HuH-7.5 (cell line): ENCODE data around the gene TEX264.
"Not testable (repeated sequence)": the region's sequence is repeated elsewhere in the genome, so short reads cannot be mapped to it uniquely, and the experiment has no call there.

ENCODE experiments used
- DNase-seq: peaks from one replicate; pipeline ENCODE4 v3.0.0; 2011; ENCODE audit warnings: low spot score

Gene TEX264

DNA sequence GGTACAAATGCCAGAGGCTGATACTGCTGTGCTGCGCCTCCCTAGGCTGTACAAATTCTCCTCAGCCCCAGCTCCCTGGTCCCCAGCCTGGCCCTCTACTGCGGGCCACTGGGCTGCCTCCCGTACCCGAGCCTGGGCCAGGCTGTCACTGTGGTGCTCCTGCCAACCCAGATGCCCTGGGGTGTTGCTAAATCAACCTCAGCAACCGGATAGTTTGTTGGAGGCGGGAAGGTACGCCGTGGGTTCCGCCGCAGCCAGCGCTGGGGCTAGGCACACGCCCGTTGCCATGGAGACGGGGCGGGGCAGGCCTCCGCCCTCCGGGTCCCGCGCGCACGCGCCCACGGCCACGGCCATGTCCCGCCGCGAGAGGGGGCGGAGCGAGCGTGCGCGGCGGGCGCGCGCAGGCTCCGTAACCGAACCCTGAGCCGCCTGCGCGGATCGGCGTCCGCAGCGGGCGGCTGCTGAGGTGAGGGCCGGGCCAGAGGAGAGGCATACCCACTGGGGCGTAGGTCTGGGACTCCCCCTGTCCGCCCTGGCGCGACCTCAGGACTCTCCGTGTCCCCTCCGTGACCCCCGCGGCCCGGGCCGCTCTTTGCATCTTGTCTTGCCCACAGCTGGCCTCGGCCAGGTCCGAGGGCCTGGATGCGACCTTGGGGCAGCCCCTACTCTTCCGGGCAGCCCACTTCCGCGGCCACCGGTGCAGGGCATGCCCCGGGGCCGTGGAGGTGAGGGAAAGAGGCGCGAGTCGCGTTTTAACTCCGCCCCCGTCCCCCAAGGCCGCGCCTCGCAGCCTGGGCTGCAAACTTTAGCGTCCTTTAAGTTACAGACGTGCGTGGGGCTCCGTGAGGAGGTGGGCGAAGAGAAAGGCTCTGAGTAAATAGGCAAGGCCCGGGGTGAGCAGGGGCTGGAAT lies at the start of gene TEX264:
TSS of gene TEX264 (plus strand) at position 430 of the 911 bp plus-strand sequence. CDS start 3,053 bp downstream, outside the sequence.
- DNase-seq = peak; percentile 86

- DNase-seq = no peak
Measured at GRCh38 chr3:51622413-51622812, 48.6 kb upstream of the TEX264 start.

DNA sequence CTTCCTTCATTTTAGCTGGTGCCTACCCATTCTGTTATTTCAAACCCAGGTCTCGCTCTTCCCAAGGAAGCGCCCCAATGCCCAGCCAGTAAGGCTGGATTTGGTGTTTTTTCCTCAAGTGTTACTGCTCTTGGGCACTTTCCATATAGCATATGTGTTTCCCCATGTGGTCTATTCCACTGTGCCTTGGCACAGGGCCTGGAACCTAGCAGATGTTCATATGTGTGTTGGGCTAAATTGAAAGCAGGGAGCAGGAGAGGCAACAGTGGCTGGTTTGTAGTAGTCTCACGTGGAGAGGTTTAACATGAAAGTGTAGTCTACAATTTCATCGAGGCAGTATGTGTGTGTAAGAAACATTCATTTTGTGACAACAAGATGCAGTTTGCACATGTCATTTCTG lies 48.2 kb upstream of the TEX264 start:
- DNase-seq = no peak

GRCh38 chr3:51630513-51630912 lies 40.5 kb upstream of the TEX264 start:
- no peak for DNase-seq

- DNase-seq = no peak
Measured at GRCh38 chr3:51637144-51637940, 33.7 kb upstream of the TEX264 start.

DNA sequence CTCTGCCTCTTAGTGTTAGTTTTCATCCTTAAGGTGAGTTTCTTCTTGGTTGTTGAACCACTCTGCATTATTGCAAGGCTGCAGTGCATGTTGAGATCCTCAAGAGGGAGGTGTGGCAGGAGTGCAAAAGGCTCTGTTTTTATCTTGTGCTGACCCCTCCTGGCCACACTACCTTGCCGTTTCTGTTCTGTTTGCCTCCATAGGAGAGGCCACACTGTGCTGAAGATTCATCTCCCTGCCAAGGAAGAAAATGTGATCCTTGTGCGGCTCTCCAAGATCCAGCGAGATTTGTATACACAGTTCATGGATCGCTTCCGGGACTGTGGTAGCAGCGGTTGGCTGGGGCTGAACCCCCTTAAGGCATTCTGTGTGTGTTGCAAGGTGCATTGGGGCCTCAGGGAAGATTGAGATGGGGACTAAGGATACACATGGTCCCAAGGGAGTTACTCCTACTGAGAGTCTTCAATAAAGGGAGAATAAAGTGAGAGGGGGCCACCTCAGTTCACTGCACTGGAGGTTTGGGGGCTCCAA lies 33.0 kb upstream of the TEX264 start:
- DNase-seq = peak; percentile 56

GRCh38 chr3:51642462-51642861 lies 28.6 kb upstream of the TEX264 start:
- DNase-seq = no peak

DNA sequence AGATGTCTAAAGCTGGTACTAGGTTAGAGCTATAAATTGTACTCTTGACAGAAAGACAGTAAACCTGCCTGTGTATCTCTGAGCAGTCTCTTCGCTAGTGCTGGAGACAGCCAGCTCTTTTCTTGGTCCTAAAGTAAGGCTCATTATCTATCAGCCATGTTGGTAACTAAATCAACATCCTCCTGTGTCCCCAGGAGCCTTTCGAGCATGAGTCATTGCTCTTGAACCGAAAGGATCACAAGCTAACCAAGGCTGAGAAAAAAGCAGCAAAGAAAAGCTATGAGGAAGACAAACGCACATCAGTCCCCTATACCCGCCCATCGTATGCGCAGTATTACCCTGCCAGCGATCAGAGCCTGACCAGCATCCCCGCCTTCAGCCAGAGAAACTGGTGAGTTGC lies 25.0 kb upstream of the TEX264 start:
- no peak for DNase-seq

GRCh38 chr3:51652103-51652502 lies 18.9 kb upstream of the TEX264 start:
- not testable (repeated sequence) for DNase-seq

- DNase-seq = not testable (repeated sequence)
Measured at GRCh38 chr3:51653409-51653808, 17.6 kb upstream of the TEX264 start.

GRCh38 chr3:51657234-51657633 lies 13.8 kb upstream of the TEX264 start:
- no peak for DNase-seq

DNA sequence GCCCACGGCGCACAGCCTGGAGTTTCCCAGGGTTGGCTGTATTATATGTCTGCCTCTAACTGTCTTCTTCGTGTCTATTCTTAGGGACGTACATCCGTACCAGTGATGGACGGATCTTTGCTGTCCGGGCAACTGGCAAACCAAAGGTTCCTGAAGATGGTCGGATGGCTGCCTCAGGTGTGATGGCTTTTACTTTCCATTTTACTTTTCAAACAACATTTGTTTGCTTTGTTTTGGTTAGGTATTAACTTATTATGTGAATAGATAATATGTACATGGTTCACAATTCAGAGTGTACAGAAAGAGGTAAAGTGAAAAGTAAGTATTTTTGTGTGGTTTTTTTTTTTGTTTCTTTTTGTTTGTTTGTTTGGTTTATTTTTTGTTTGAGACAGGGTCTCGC lies 11.1 kb upstream of the TEX264 start:
- no peak for DNase-seq

DNA sequence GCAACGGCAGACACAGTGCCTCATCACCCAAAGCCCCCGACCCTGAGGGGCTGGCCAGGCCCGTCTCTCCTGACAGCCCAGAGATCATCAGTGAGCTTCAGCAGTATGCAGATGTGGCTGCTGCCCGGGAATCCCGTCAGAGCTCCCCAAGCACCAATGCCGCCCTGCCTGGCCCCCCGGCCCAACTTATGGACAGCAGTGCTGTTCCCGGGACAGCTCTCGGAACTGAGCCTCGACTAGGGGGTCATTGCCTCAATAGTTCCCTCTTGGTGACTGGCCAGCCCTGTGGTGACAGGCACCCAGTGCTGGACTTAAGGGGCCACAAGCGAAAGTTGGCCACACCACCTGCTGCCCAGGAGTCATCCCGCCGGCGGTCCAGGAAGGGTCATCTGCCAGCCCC lies 8.6 kb upstream of the TEX264 start:
- no peak for DNase-seq

- no peak for DNase-seq
Measured at GRCh38 chr3:51668756-51669155, 2.3 kb upstream of the TEX264 start.

GRCh38 chr3:51669241-51670052 lies 1.6 kb upstream of the TEX264 start:
- peak; percentile 74 for DNase-seq

- DNase-seq = no peak
Measured at GRCh38 chr3:51670053-51670822, 814 bp upstream of the TEX264 start.

DNA sequence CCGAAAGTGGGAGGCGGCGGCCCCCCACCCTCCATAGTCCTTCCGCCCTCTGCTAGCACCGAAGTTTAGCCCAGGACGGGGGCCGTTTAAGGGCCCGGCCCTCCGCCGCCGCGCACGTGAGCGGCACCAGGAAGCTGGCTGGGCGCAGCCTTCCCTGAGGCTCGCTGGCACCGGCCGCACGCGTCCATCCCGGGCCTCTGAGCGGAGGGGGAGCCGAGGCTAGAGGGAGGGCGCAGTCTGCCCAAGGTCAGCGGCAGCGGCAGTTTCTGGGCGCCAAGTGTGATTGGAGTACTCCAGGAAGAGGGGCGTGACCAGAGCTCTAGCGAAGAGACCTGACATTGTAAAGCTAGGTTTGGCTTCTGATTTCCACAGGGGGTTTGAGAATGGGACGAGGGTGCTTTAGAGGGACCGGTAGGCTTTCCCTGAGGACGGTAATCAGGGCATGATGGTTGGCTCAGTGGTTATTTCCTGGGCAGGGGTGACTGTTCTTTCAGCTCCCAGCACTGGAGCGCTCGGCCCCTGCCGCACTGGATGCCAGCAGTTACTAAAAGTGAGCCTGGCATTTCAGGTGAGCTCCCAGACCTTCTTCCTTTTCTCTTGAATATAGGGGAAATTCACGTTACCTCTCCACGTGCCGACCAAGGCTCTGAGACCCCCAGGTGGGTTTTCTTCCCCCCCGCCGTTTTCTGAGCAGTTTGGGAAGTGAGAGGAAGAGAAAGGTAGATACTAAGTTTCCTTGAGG lies 853 bp downstream of the TEX264 start:
- peak; percentile 82 for DNase-seq

- DNase-seq = no peak
Measured at GRCh38 chr3:51673181-51673801, 2.2 kb downstream of the TEX264 start.

- no peak for DNase-seq
Measured at GRCh38 chr3:51673802-51674654, 3.0 kb downstream of the TEX264 start.
